Neural cell (in vitro differentiated cells): ENCODE results near the gene D2HGDH. TPM values are rescaled to one million over a fixed set of nuclear protein-coding genes. Genes with fewer than 3 reads are reported as not detected.

Experiments used
- H2AFZ ChIP-seq: fragments of 200-600, 300-800 bp; sonication (generic), shearing (Covaris generic); 2 replicates; pipeline ENCODE4 v1.6.0; 2014; ENCODE audit warnings: low read depth, mild to moderate bottlenecking, antibody characterized with exemption, low read length, moderate library complexity
- H3F3A ChIP-seq: fragments of 200-600 bp; shearing (Covaris generic); 2 replicates; pipeline ENCODE4 v1.6.1; 2016; ENCODE audit warnings: mild to moderate bottlenecking, moderate library complexity, mixed read lengths, antibody characterized with exemption, low read length; ENCODE audit not compliant: insufficient read depth, poor library complexity, severe bottlenecking
- H3K27ac ChIP-seq: fragments of 200-600, 300-800 bp; sonication (generic), shearing (Covaris generic); 2 replicates; pipeline ENCODE4 v1.5.1; 2014; ENCODE audit warnings: mild to moderate bottlenecking, low read length, moderate library complexity
- H3K27me3 ChIP-seq: fragments of 300-800, 200-600 bp; sonication (generic), shearing (Covaris generic); 2 replicates; pipeline ENCODE4 v1.6.0; 2014; ENCODE audit warnings: mild to moderate bottlenecking, low read depth, low read length, moderate library complexity; ENCODE audit not compliant: insufficient read depth
- H3K36me3 ChIP-seq: fragments of 300-800, 200-600 bp; sonication (generic), shearing (Covaris generic); 2 replicates; pipeline ENCODE4 v1.5.1; 2014; ENCODE audit warnings: mild to moderate bottlenecking, antibody characterized with exemption, low read length, moderate library complexity; ENCODE audit not compliant: insufficient read depth
- H3K4me2 ChIP-seq: fragments of 300-800, 200-600 bp; sonication (generic), shearing (Covaris generic); 2 replicates; pipeline ENCODE4 v1.6.0; 2014; ENCODE audit warnings: mild to moderate bottlenecking, low read length
- H3K4me3 ChIP-seq: fragments of 300-800, 200-600 bp; sonication (generic), shearing (Covaris generic); 2 replicates; pipeline ENCODE4 v1.5.1; 2014; ENCODE audit warnings: mild to moderate bottlenecking, low read length, moderate library complexity
- H3K79me2 ChIP-seq: fragments of 200-600 bp; shearing (Covaris generic); replicated peaks from 2 replicates; pipeline ENCODE4 v1.6.0; 2014; ENCODE audit warnings: mild to moderate bottlenecking, low read length, moderate library complexity; ENCODE audit not compliant: insufficient read depth
- H3K9ac ChIP-seq: fragments of 300-800, 200-600 bp; sonication (generic), shearing (Covaris generic); 2 replicates; pipeline ENCODE4 v1.6.1; 2016; ENCODE audit warnings: mild to moderate bottlenecking, low read length, mixed read lengths
- H3K9me2 ChIP-seq: fragments of 200-600 bp; shearing (Covaris generic); 2 replicates; pipeline ENCODE4 v1.6.1; 2016; ENCODE audit warnings: mild to moderate bottlenecking, low read length, mixed read lengths; ENCODE audit not compliant: insufficient read depth
- H3K9me3 ChIP-seq: fragments of 200-600, 300-800 bp; sonication (generic), shearing (Covaris generic); 2 replicates; pipeline ENCODE4 v1.6.1; 2016; ENCODE audit warnings: mild to moderate bottlenecking, mixed run types, low read length, moderate library complexity, mixed read lengths
- H4K20me1 ChIP-seq: fragments of 200-600 bp; shearing (Covaris generic); 2 replicates; pipeline ENCODE4 v1.6.1; 2016; ENCODE audit warnings: mild to moderate bottlenecking, mixed run types; ENCODE audit not compliant: insufficient read depth
- CTCF ChIP-seq: fragments of 450-650 bp; IDR thresholded peaks from 2 replicates; pipeline ENCODE4 v1.5.1; 2014; ENCODE audit warnings: antibody characterized with exemption, mild to moderate bottlenecking, moderate library complexity; ENCODE audit not compliant: poor library complexity, severe bottlenecking
- EP300 ChIP-seq: fragments of 450-650 bp; conservative IDR thresholded peaks from 2 replicates; pipeline ENCODE4 v1.6.1; 2014; ENCODE audit warnings: antibody characterized with exemption, mild to moderate bottlenecking, moderate library complexity; ENCODE audit not compliant: poor library complexity, severe bottlenecking
- EZH2 ChIP-seq: fragments of 200-600, 300-800 bp; shearing (Covaris generic), sonication (generic); IDR thresholded peaks from 2 replicates; pipeline ENCODE4 v1.6.1; 2014; ENCODE audit warnings: antibody characterized with exemption, low read length, borderline replicate concordance, mild to moderate bottlenecking; ENCODE audit not compliant: insufficient read depth, poor library complexity, severe bottlenecking
- MXI1 ChIP-seq: fragments of 450-650 bp; conservative IDR thresholded peaks from 2 replicates; pipeline ENCODE4 v1.6.1; 2014; ENCODE audit warnings: antibody characterized with exemption, mild to moderate bottlenecking; ENCODE audit not compliant: poor library complexity, severe bottlenecking
- POLR2AphosphoS5 ChIP-seq: IDR thresholded peaks from 2 replicates; pipeline ENCODE4 v1.6.1; 2012
- RAD21 ChIP-seq: fragments of 450-650 bp; conservative IDR thresholded peaks from 2 replicates; pipeline ENCODE4 v1.6.1; 2014; ENCODE audit warnings: antibody characterized with exemption, mild to moderate bottlenecking, moderate library complexity
- SMC3 ChIP-seq: fragments of 450-650 bp; conservative IDR thresholded peaks from 2 replicates; pipeline ENCODE4 v1.6.1; 2014; ENCODE audit warnings: antibody characterized with exemption, mild to moderate bottlenecking, moderate library complexity; ENCODE audit not compliant: poor library complexity
- TAF1 ChIP-seq: IDR thresholded peaks from 2 replicates; pipeline ENCODE4 v1.6.1; 2012; ENCODE audit warnings: low read depth
- polyA plus RNA-seq: library from polyadenylated mRNA; depleted of rRNA; stranded (reverse); fragments of >200 nt; gene quantifications from 2 replicates; pipeline ENCODE4 v1.2.3, GENCODE V29; 2014
- TF ChIP-seq, protein P1 (sequence below): IDR thresholded peaks from 2 replicates; pipeline ENCODE4 v1.6.1; 2012; ENCODE audit warnings: borderline replicate concordance

The D2HGDH gene
- polyA plus RNA-seq, 1 donor from 2014 or later = 12.6 TPM

DNA sequence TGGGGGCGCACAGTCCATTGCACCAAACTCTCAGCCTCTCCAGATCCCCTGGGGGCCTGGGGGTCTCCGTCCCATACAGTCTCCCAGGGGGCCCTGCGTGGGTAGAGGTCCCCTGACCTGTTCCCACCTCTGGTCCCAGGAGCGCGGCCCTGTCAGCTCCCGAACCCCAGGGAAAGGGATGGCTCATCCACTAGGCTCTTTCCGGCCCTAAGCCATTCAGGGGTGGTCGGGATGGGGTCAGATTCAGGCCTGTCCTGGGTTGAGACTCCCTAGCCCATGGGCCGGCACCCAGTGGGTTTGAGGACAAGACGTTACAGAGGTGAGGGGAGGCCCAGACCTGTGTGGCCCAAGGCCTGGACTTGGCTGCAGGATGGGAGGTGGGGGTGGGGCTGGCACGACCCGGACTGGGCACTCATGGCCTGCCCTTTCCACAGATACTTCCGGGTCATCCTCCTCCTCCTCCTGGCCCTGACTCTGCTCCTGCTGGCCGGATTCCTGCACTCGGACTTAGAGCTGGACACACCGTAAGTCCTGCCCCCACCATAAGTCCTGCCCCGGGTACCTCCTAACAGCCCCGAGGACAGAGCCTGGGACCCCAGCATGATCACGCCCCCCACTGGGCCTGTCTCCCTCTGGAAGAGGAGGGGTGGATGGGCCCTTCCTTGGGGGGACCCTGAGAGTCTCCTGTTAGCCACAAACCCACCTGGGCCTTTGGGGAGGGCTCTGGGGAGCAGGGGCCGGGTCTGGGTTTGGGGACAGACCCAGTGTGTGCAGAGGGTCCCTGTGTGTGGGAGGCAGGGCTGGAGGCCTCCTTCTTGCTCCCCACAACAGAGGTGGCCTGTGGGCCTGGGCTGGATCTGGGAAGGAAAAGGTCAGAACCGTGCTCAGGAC, 64.4 kb downstream of the D2HGDH start:
- Histone ChIP-seq H3K36me3 (no peaks in the 10 kb centered on the region), H3K27me3 (no peaks in the 10 kb centered on the region), H3K9ac (no peak overlapping the region), H3K27ac (no peak overlapping the region), H3K4me3 (no peak overlapping the region), H3K79me2 (no peaks in the 10 kb centered on the region), H4K20me1 (no peaks in the 10 kb centered on the region), H3K4me2 (no peak overlapping the region), H3F3A (no peaks in the 10 kb centered on the region), H3K9me2 (no peaks in the 10 kb centered on the region), H2AFZ (no peak overlapping the region), H3K9me3 (no peaks in the 10 kb centered on the region)
- TF ChIP-seq RAD21 (no peak), CTCF (no peak), TAF1 (no peak), EP300 (no peak), MXI1 (no peak), POLR2AphosphoS5 (no peak), SMC3 (no peak), EZH2 (no peak)
- TF ChIP-seq, protein P1, sequence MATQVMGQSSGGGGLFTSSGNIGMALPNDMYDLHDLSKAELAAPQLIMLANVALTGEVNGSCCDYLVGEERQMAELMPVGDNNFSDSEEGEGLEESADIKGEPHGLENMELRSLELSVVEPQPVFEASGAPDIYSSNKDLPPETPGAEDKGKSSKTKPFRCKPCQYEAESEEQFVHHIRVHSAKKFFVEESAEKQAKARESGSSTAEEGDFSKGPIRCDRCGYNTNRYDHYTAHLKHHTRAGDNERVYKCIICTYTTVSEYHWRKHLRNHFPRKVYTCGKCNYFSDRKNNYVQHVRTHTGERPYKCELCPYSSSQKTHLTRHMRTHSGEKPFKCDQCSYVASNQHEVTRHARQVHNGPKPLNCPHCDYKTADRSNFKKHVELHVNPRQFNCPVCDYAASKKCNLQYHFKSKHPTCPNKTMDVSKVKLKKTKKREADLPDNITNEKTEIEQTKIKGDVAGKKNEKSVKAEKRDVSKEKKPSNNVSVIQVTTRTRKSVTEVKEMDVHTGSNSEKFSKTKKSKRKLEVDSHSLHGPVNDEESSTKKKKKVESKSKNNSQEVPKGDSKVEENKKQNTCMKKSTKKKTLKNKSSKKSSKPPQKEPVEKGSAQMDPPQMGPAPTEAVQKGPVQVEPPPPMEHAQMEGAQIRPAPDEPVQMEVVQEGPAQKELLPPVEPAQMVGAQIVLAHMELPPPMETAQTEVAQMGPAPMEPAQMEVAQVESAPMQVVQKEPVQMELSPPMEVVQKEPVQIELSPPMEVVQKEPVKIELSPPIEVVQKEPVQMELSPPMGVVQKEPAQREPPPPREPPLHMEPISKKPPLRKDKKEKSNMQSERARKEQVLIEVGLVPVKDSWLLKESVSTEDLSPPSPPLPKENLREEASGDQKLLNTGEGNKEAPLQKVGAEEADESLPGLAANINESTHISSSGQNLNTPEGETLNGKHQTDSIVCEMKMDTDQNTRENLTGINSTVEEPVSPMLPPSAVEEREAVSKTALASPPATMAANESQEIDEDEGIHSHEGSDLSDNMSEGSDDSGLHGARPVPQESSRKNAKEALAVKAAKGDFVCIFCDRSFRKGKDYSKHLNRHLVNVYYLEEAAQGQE = no peak

DNA sequence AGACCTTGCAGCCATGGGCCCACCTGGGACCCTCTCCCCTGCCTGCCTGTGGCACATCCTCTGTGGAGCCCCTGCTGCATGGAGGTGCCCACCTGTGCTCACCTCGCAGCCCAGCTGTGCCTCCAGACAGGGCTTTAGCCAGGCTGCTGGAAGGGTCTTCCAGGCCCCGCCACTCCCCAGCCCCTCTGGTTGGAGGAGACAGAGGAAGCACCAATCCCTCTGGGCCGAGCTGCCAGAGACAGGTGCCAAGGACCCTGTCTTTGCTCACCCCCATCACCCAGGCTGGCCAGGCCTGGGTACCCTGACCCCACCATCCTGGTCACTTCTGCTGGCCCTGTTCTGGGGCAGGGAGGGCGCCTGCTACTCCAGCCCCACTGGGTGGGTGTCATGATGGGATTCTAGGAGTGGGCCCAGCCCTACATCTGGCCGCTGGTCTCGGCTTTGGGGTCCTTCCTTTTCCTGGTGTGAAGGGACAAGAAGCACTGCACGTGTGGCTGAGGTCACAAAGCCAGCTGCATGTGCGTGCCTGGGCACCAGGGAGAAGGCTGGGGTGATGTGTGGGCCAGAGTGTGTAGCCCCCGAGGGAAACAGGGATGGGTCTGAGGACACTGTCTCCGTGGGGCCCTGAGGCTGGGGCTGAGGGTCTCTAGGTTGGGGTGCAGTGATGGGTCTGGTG, 65.2 kb downstream of the D2HGDH start:
- no peak overlapping the region for H3K27ac ChIP-seq
- H3K9me2 ChIP-seq = no peaks in the 10 kb centered on the region
- H3K4me3 ChIP-seq = no peak overlapping the region
- no peaks in the 10 kb centered on the region for H3K36me3 ChIP-seq
- no peaks in the 10 kb centered on the region for H3K27me3 ChIP-seq
- no peak for TF ChIP-seq SMC3
- no peak for TF ChIP-seq EZH2
- no peak for TF ChIP-seq MXI1
- TF ChIP-seq TAF1 = no peak
- no peak for TF ChIP-seq RAD21
- no peak for TF ChIP-seq EP300
- TF ChIP-seq CTCF = no peak
- no peak for TF ChIP-seq POLR2AphosphoS5
- TF ChIP-seq, protein P1 = no peak
- no peaks in the 10 kb centered on the region for H4K20me1 ChIP-seq
- H3F3A ChIP-seq = no peaks in the 10 kb centered on the region
- no peak overlapping the region for H3K4me2 ChIP-seq
- H3K9ac ChIP-seq = no peak overlapping the region
- no peaks in the 10 kb centered on the region for H3K9me3 ChIP-seq
- H2AFZ ChIP-seq = no peak overlapping the region
- no peaks in the 10 kb centered on the region for H3K79me2 ChIP-seq
